Lung (tissue), 12 donors: ENCODE data around the gene RIN3. TPM values are rescaled to one million over a fixed set of nuclear protein-coding genes. Genes with fewer than 3 reads are reported as not detected.

Experiments used
- ATAC-seq: fragments of 200-7000 bp; cut with Tn5 transposase; one replicate; pipeline ENCODE4 v1.9.1; 2020; ENCODE audit warnings: moderate number of reproducible peaks; ENCODE audit not compliant: insufficient read depth, low FRiP score
- DNase-seq, 3 donors: peaks; one replicate each; pipeline ENCODE4 v3.0.0-alpha.2; 2013 to 2017
- H3K27ac ChIP-seq, 2 donors: one replicate each; pipeline ENCODE4 v1.5.1; 2013; ENCODE audit warnings: mild to moderate bottlenecking in 2 of 2, moderate library complexity in 2 of 2, control low read depth in 1 of 2, inconsistent platforms in 1 of 2, low read depth in 1 of 2, low read length in 1 of 2
- H3K27me3 ChIP-seq, 3 donors: one replicate each; pipeline ENCODE4 v1.5.1; 2013; ENCODE audit warnings: low read length in 2 of 3; ENCODE audit not compliant: control insufficient read depth in 3 of 3, insufficient read depth in 3 of 3
- H3K36me3 ChIP-seq, 4 donors: one replicate each; pipeline ENCODE4 v1.5.1; 2013; ENCODE audit warnings: low read length in 4 of 4, mild to moderate bottlenecking in 1 of 4, moderate library complexity in 1 of 4; ENCODE audit not compliant: control insufficient read depth in 4 of 4, insufficient read depth in 4 of 4
- H3K4me1 ChIP-seq, 5 donors: one replicate each; pipeline ENCODE4 v1.5.1; 2013; ENCODE audit warnings: low read length in 5 of 5, mild to moderate bottlenecking in 2 of 5, moderate library complexity in 1 of 5; ENCODE audit not compliant: control insufficient read depth in 5 of 5, insufficient read depth in 5 of 5
- H3K4me3 ChIP-seq: one replicate; pipeline ENCODE4 v1.5.1; 2013; ENCODE audit warnings: mild to moderate bottlenecking, control low read depth, moderate library complexity
- H3K9ac ChIP-seq, 2 donors: one replicate each; pipeline ENCODE4 v1.5.1; 2013; ENCODE audit warnings: low read length in 2 of 2, control low read depth in 1 of 2; ENCODE audit not compliant: insufficient read depth in 1 of 2
- H3K9me3 ChIP-seq, 4 donors: one replicate each; pipeline ENCODE4 v1.5.1; 2013; ENCODE audit warnings: low read length in 3 of 4, mild to moderate bottlenecking in 1 of 4, moderate library complexity in 1 of 4; ENCODE audit not compliant: control insufficient read depth in 4 of 4, insufficient read depth in 3 of 4
- WGBS, 2 donors: extraction: QIAGEN DNeasy Blood & Tissue Kit; methylation state at CpG; one replicate each; pipeline ENCODE4 v1.1.7; 2013; 5-methylcytosine and 5-hydroxymethylcytosine counted together
- polyA plus RNA-seq, 2 donors: library from polyadenylated mRNA; stranded (reverse); fragments of 200-250 nt; gene quantifications; one replicate each; pipeline ENCODE4 v1.2.1, GENCODE V29; 2013
- total RNA-seq, 2 donors: library from RNA; depleted of rRNA in 1 of 2; stranded (reverse); fragments of >200 nt in 1 of 2; gene quantifications; one replicate each; pipeline ENCODE4 v1.2.1, GENCODE V29; 2014 to 2021
- TF ChIP-seq, protein P1 (sequence below): IDR thresholded peaks from 2 replicates; pipeline ENCODE4 v1.5.1; 2012; ENCODE audit warnings: mild to moderate bottlenecking; ENCODE audit errors: control extremely low read depth, extremely low read depth
- donor health status: control.
- donor health status: control.
- donor health status: Bipolar disorder and iron deficiency.
- donor health status: healthy.
- donor health status: DM: yes; HTN: yes; CAD: no.

The RIN3 gene
- total and polyA plus RNA-seq, 4 donors, result 19.3 to 55.5 (median 40.2) TPM

DNA sequence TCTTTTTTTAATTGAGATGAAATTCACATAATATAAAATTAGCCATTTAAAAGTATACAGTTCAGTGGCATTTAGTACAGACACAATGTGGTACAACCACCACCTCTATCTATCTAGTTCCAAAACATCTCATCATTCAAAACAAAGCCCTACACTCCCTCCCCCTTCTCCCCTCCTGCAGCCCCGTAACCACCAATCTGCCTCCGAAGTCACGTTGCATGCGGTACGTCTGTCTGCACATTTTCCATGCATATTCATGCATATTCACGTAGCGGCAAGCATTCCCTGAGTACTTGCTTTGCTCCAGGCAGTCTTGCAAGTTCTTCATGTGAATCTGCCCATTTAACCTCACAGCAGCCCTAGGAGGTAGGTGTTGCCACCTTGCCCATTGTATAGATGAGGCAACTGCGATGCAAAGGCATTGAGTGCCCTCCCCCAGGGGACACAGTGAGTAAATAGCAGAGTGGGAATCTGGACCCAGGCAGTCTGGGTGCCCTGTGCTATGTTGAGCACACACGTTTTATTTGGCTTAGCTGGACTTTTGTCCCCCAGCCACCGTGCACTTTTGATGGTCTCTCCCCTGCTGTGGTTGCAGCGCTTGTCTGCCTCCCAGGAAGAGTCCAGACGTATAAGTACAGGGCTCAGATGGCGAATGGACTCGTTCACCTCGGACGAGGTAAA, 43.4 kb downstream of the RIN3 start:
- WGBS, 2 donors, result 93 to 98% methylated on average over 16 of the region's 16 CpGs
- no peak overlapping the region for H3K4me3 ChIP-seq
- H3K27ac ChIP-seq, result no peak overlapping the region
- H3K36me3 ChIP-seq, result peaks cover 0 to 18% (median 15%) of the 10 kb centered on the region in 4 donors
- DNase-seq (no peak), ATAC-seq (no peak)
- H3K4me1 ChIP-seq, result peaks cover 0 to 11% (median 0%) of the 10 kb centered on the region in 5 donors
- H3K9me3 ChIP-seq, result no peaks in the 10 kb centered on the region
- TF ChIP-seq, protein P1, sequence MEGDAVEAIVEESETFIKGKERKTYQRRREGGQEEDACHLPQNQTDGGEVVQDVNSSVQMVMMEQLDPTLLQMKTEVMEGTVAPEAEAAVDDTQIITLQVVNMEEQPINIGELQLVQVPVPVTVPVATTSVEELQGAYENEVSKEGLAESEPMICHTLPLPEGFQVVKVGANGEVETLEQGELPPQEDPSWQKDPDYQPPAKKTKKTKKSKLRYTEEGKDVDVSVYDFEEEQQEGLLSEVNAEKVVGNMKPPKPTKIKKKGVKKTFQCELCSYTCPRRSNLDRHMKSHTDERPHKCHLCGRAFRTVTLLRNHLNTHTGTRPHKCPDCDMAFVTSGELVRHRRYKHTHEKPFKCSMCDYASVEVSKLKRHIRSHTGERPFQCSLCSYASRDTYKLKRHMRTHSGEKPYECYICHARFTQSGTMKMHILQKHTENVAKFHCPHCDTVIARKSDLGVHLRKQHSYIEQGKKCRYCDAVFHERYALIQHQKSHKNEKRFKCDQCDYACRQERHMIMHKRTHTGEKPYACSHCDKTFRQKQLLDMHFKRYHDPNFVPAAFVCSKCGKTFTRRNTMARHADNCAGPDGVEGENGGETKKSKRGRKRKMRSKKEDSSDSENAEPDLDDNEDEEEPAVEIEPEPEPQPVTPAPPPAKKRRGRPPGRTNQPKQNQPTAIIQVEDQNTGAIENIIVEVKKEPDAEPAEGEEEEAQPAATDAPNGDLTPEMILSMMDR, result no peak
- no peaks in the 10 kb centered on the region for H3K27me3 ChIP-seq
- no peak overlapping the region for H3K9ac ChIP-seq

DNA sequence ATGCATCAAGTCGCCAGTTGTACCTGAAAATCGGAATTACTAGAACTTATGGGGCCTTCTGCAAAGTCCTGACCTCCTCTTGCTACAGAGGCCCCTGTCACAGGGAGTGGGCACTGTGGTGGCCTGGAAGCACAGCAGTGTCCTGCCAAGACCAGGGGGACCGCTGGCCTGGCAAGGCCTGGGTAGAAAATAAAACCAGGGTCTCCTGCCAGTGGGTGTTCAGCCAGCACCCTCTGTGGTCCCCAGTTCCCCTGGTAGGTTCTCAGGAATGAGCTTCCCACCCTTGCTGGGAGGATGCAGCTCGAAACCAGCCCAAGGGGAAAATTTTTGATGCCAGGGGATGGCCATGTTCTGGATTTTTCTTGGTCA, 43.9 kb downstream of the RIN3 start:
- Histone ChIP-seq H3K4me1 (peaks cover 0 to 9% (median 0%) of the 10 kb centered on the region in 5 donors), H3K27me3 (no peaks in the 10 kb centered on the region), H3K4me3 (no peak overlapping the region), H3K9ac (no peak overlapping the region), H3K9me3 (no peaks in the 10 kb centered on the region), H3K36me3 (peaks cover 0 to 18% (median 15%) of the 10 kb centered on the region in 4 donors), H3K27ac (no peak overlapping the region)
- TF ChIP-seq, protein P1, result no peak
- ATAC-seq (no peak), DNase-seq (no peak)
- WGBS, 2 donors, result 97 to 100% methylated on average over 4 of the region's 4 CpGs

DNA sequence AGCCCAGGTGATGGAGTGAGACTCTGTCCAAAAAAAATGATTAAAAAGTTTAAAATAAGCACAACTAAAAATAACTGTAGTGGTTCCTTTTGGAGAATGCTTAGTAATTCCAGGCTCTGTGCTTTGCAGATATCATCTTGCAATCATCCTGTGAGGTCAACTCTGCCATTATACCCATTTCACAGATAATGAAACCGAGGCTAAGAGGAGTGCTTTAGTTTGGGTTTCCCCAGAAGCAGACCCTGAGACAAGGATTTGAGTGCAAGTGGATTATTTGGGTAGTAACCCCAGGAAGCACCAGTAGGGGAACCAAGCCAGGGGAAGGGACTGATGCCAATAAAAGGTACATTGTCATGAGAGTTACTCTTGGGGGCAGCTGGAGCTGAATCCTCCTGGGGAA, 44.7 kb downstream of the RIN3 start:
- Histone ChIP-seq H3K4me3 (no peak overlapping the region), H3K27me3 (no peaks in the 10 kb centered on the region), H3K36me3 (peaks cover 0 to 18% (median 15%) of the 10 kb centered on the region in 4 donors), H3K4me1 (peaks cover 0 to 8% (median 0%) of the 10 kb centered on the region in 5 donors), H3K9ac (no peak overlapping the region), H3K9me3 (no peaks in the 10 kb centered on the region), H3K27ac (no peak overlapping the region)
- TF ChIP-seq, protein P1, result no peak
- ATAC-seq (no peak), DNase-seq (no peak)
- 82 to 97% methylated on average over 1 of the region's 1 CpG for WGBS, 2 donors

DNA sequence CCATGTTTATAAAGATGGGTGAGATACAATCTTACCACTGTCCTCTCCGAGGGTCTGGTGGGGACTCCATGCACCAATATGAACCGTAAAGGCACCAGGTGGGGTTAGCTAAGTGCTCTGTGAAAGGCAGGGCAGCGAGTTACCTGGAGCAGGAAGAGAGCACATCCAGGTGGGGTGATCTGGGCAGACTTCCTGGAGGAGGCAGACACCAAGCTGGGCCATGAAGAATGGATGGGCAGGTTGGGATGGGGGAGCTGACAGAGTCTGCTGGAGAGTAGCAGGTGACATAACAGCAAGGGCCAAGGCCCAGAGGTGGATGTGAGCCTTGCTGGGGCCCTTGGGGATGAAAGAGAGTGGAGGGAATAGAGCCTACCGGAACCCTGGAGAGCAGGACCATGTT, 45.9 kb downstream of the RIN3 start:
- Histone ChIP-seq H3K9ac (no peak overlapping the region), H3K36me3 (peaks cover 0 to 18% (median 15%) of the 10 kb centered on the region in 4 donors), H3K4me3 (no peak overlapping the region), H3K4me1 (peaks cover 0 to 4% (median 0%) of the 10 kb centered on the region in 5 donors), H3K27ac (no peak overlapping the region), H3K9me3 (no peaks in the 10 kb centered on the region), H3K27me3 (no peaks in the 10 kb centered on the region)
- DNase-seq (no peak), ATAC-seq (no peak)
- 90 to 93% methylated on average over 4 of the region's 4 CpGs for WGBS, 2 donors
- TF ChIP-seq, protein P1, result no peak
